Endothelial cell of umbilical vein (primary cell): Measurements from ENCODE around the gene CCDC107.
A peak's percentile ranks its signal among the peaks of the same experiment; 100 is the strongest.

Experiments used
- EZH2 ChIP-seq: IDR thresholded peaks from 2 replicates; pipeline ENCODE4 v1.6.1; 2012; ENCODE audit warnings: borderline replicate concordance, low read depth, mild to moderate bottlenecking, moderate library complexity, low read length, inconsistent platforms; ENCODE audit not compliant: severe bottlenecking
- JUN ChIP-seq: IDR thresholded peaks from 2 replicates; pipeline ENCODE4 v1.6.1; 2011; ENCODE audit warnings: borderline replicate concordance, low read depth; ENCODE audit not compliant: insufficient read length, insufficient read depth
- MYC ChIP-seq: IDR thresholded peaks from one replicate; pipeline ENCODE4 v1.6.1; 2011; ENCODE audit warnings: mild to moderate bottlenecking, low read depth, low read length
- POLR2A ChIP-seq: IDR thresholded peaks from 2 replicates; pipeline ENCODE4 v1.6.1; 2012; ENCODE audit warnings: low read depth, mild to moderate bottlenecking, control low read depth, low read length
- POLR2AphosphoS5 ChIP-seq: IDR thresholded peaks from 2 replicates; pipeline ENCODE4 v1.6.1; 2012; ENCODE audit warnings: low read depth, mild to moderate bottlenecking, control low read depth, low read length, moderate library complexity; ENCODE audit not compliant: insufficient read depth
- TF ChIP-seq, protein P1 (sequence below), 2 donors: IDR thresholded peaks; 1 replicate in 1 of 2; 2 replicates in 1 of 2; pipeline ENCODE4 v1.5.1; 2011; ENCODE audit warnings: low read length in 2 of 2, mild to moderate bottlenecking in 2 of 2, moderate library complexity in 2 of 2, control low read depth in 1 of 2, inconsistent platforms in 1 of 2, low read depth in 1 of 2; ENCODE audit not compliant: insufficient read depth in 1 of 2; ENCODE audit errors: extremely low read depth in 1 of 2

GRCh38 chr9:35696520-35697215 is 38.6 kb downstream of the CCDC107 start:
- TF ChIP-seq, protein P1, sequence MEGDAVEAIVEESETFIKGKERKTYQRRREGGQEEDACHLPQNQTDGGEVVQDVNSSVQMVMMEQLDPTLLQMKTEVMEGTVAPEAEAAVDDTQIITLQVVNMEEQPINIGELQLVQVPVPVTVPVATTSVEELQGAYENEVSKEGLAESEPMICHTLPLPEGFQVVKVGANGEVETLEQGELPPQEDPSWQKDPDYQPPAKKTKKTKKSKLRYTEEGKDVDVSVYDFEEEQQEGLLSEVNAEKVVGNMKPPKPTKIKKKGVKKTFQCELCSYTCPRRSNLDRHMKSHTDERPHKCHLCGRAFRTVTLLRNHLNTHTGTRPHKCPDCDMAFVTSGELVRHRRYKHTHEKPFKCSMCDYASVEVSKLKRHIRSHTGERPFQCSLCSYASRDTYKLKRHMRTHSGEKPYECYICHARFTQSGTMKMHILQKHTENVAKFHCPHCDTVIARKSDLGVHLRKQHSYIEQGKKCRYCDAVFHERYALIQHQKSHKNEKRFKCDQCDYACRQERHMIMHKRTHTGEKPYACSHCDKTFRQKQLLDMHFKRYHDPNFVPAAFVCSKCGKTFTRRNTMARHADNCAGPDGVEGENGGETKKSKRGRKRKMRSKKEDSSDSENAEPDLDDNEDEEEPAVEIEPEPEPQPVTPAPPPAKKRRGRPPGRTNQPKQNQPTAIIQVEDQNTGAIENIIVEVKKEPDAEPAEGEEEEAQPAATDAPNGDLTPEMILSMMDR (IDR thresholded peaks at IDR 0.05; ENCODE audit: extremely low read depth in 1 of 2, insufficient read depth in 1 of 2, low read depth in 1 of 2, low read length in 2 of 2): peak; percentile 86 to 94
- TF ChIP-seq POLR2A (peak; percentile 30), EZH2 (no peak), JUN (no peak), POLR2AphosphoS5 (no peak), MYC (no peak)
